Urinary bladder (tissue), 4 donors: Measurements from ENCODE around the gene PARD3. TPM values are rescaled to one million over a fixed set of nuclear protein-coding genes. Genes with fewer than 3 reads are reported as not detected.

Experiments used
- DNase-seq: peaks from one replicate; pipeline ENCODE4 v3.0.0-alpha.2; 2015; ENCODE audit errors: extremely low spot score
- H3K27ac ChIP-seq: one replicate; pipeline ENCODE4 v1.5.1; 2013; ENCODE audit warnings: low read depth, mild to moderate bottlenecking, moderate library complexity
- H3K36me3 ChIP-seq: one replicate; pipeline ENCODE4 v1.6.1; 2013; ENCODE audit warnings: mild to moderate bottlenecking, moderate library complexity; ENCODE audit not compliant: insufficient read depth
- H3K4me1 ChIP-seq: one replicate; pipeline ENCODE4 v1.6.1; 2013; ENCODE audit warnings: mild to moderate bottlenecking, moderate library complexity; ENCODE audit not compliant: insufficient read depth
- H3K4me3 ChIP-seq: one replicate; pipeline ENCODE4 v1.5.1; 2013; ENCODE audit warnings: low read depth, low read length
- whole genome bisulfite sequencing: extraction: QIAGEN DNeasy Blood & Tissue Kit; methylation state at CpG from one replicate; pipeline ENCODE4 v1.1.7; 2013; 5-methylcytosine and 5-hydroxymethylcytosine counted together
- polyA plus RNA-seq: library from polyadenylated mRNA; stranded (reverse); fragments of 200-250 nt; gene quantifications from one replicate; pipeline ENCODE4 v1.2.3, GENCODE V29; 2013
- total RNA-seq: library from RNA; depleted of rRNA; stranded (reverse); fragments of >200 nt; gene quantifications from one replicate; pipeline ENCODE4 v1.2.3, GENCODE V29; 2014
- donor health status: healthy with polysubstance abuse.
- donor health status: healthy.

The PARD3 gene
- total and polyA plus RNA-seq, 2 donors = 27.5 to 89.1 TPM

DNA sequence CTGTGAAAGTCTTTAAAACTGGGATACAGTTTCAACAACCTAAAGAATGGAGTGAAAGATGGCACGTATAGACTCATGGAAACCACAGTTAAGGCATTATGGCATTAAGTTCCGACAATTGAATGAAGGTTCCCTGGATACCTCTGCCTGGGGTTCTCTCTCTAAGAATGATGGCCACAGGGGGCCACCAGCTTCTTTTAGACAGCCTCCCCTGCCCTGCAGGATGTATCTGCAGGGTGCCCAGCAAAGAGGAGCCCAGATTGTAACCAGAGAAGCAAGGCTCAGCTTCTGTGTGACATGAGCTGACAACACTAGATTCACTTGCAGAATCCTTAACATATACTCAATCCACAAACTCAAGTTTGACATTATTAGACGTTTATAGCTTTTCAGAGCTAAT, 645.4 kb downstream of the PARD3 start:
- DNase-seq = no peak
- Histone ChIP-seq H3K36me3 (no peaks in the 10 kb centered on the region), H3K4me3 (no peak overlapping the region), H3K27ac (no peak overlapping the region), H3K4me1 (no peaks in the 10 kb centered on the region)
- 97% methylated on average over 3 of the region's 3 CpGs for WGBS

DNA sequence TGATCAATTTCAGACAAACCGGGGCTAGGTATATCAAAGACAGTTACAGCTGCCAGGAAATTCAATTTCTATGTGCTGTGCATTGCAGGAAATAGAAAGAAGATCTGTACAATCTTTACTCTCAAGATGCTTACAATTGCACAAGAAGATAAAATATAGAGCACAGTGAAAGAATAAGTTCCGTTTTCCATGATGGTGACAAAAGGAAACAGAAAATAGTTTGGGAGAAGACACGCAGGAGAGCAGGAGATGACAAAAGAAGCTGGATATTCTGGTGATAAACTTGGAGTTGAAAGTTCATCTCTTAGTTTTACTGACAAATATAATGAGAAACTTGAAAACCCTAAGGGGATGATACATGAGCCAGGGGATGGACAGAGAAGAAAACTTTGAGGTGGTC, 646.0 kb downstream of the PARD3 start:
- Histone ChIP-seq H3K36me3 (no peaks in the 10 kb centered on the region), H3K4me1 (no peaks in the 10 kb centered on the region), H3K27ac (no peak overlapping the region), H3K4me3 (no peak overlapping the region)
- WGBS = 72% methylated on average over 3 of the region's 3 CpGs
- DNase-seq = no peak

DNA sequence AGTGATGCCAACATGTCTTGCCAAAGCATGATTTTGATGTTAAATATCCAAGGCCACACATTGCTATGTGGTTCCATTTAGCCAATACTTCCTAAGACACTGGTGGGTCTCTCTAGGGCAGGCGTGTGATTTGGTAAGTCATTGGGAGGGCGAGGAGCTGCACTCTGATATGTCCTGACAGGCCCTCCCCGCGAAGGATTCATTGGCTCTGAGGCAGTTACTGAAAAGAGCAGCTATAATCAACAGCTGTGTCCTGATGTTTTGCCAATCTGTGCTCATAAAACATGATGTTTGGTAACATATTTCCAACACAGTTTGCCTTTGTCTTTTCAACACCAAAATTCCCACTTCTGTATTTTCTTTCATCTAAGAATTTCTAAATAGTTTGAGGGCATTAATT, 646.7 kb downstream of the PARD3 start:
- H3K36me3 ChIP-seq = no peaks in the 10 kb centered on the region
- no peak overlapping the region for H3K4me3 ChIP-seq
- no peaks in the 10 kb centered on the region for H3K4me1 ChIP-seq
- H3K27ac ChIP-seq = no peak overlapping the region
- no peak for DNase-seq
- 58% methylated on average over 4 of the region's 4 CpGs for WGBS

DNA sequence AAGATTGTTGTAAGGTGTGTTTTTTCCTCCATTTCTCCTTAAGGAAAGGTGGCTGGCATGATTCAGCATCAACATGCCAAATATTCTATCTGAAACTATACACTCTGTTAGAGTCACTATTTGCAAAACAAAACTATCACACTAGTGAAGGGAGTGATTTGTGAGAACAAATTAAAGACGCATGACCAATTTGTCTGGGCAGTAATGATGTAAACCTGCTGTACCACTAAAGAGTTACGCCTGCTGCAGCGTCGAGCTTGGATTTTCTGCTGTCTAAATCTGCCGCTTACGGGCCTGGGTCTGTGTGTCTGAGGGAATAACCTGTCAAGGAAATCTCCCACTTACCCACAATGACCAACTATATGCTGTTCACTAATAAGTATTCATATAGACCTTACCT, 648.3 kb downstream of the PARD3 start:
- Histone ChIP-seq H3K36me3 (no peaks in the 10 kb centered on the region), H3K4me3 (no peak overlapping the region), H3K4me1 (no peaks in the 10 kb centered on the region), H3K27ac (no peak overlapping the region)
- WGBS = 89% methylated on average over 6 of the region's 6 CpGs
- no peak for DNase-seq

DNA sequence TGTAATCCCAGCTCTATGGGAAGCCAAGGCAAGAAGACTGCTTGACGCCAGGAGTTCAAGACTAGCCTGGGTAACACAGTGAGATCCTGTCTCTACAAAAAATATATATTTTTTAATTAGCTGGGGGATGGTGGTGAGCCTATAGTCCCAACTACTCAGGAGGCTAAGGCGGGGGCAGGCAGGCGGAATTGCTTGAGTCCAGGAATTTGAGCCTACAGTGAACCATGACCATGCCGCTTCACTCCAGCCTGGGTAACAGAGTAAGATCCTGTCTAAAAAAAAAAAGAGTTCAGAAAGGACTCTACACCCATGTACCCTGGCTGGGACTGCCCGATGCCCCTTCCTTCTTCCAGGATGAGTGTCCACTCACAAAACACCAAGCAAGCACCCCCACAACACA, 648.7 kb downstream of the PARD3 start:
- no peak overlapping the region for H3K4me3 ChIP-seq
- H3K27ac ChIP-seq = no peak overlapping the region
- H3K4me1 ChIP-seq = no peaks in the 10 kb centered on the region
- no peak for DNase-seq
- 98% methylated on average over 5 of the region's 5 CpGs for WGBS
- no peaks in the 10 kb centered on the region for H3K36me3 ChIP-seq

DNA sequence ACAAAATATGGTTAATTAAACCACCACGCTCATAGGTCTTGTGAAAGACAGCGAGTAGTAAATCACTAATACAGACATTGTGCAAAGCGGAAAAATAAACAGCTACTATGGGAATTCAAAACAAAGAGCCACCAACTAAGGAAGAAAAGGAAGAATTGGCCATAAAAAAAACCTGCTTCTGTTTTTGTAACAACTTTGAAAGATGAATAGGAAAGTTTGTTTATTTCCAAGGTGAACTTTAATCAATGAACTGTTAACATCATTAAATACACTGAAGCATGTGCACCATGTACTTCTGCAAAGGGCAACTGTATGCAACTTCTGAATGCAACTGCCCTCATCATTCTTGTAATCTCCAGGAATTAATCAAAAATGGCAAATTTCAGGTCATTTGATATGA, 651.1 kb downstream of the PARD3 start:
- no peak overlapping the region for H3K27ac ChIP-seq
- no peak overlapping the region for H3K4me3 ChIP-seq
- WGBS = 96% methylated on average over 3 of the region's 3 CpGs
- no peak for DNase-seq
- H3K4me1 ChIP-seq = no peaks in the 10 kb centered on the region
- no peaks in the 10 kb centered on the region for H3K36me3 ChIP-seq

DNA sequence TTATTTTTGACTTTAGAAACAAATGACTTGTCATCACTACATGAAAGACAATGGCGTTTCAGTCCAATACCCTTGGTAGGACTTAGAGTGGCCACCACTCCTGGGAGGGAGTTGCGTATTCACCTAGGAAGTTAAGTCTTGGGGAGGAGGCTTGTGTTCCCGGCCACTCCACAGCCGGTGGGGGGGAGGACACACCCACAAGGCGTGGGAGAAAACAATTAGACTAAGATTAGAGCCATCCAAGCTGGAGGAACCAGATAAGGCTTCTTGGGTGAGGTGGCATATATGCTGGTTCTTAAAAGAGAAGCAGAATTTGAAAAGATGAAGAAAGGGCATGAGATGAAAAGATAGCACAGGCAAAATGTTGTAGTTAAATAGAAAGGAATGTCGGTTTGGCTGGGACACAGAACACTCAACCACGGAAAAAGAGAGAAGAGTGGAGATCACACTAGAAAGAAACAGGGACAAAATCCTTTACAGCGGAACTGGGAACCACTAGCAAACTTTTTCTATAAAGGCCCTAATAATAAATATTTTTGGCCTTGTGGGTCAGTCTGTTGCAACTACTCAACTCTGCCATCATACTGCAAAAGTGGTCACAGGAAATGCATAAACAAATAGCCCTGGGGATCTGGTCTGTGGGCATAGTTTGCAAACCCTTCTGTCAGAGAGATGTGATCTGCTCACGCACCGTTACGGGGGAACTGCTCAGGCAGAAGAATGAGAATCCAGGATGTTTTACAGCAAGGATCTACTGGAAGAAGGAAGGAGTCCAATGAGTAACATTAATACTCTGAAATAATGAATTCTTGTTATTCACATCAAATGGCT, 651.8 kb downstream of the PARD3 start:
- DNase-seq = no peak
- Histone ChIP-seq H3K36me3 (no peaks in the 10 kb centered on the region), H3K4me3 (no peak overlapping the region), H3K4me1 (no peaks in the 10 kb centered on the region), H3K27ac (no peak overlapping the region)
- 87% methylated on average over 11 of the region's 11 CpGs for WGBS

DNA sequence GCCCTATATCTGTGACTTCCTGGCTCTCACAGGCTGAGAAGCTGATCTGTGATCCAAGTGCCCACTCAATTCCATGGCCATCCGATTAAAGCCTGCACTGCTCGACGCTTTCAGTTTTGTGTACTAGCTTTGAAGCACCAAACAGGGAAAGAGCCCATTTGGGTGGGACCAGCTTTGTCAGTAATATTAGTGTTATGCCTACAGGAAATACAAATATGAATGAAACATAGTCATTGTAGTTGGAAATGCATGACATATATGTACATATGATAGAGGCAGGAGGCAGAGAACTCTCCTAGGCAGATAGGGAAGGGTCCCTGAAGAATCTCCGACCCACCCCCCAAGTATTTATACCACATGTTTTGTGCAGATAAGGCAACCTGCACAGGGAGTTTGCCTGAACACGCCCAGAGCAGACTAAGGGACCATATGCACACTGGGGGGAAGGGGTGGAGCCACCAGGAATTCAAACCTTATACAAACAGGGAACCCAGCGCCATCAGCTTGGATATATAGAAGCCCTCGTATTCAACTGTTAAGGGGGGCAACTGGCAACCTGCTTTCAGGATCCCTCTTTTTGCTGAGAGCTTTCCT, 653.2 kb downstream of the PARD3 start:
- no peak for DNase-seq
- Histone ChIP-seq H3K36me3 (no peaks in the 10 kb centered on the region), H3K4me1 (no peaks in the 10 kb centered on the region), H3K4me3 (no peak overlapping the region), H3K27ac (no peak overlapping the region)
- 91% methylated on average over 7 of the region's 7 CpGs for WGBS

DNA sequence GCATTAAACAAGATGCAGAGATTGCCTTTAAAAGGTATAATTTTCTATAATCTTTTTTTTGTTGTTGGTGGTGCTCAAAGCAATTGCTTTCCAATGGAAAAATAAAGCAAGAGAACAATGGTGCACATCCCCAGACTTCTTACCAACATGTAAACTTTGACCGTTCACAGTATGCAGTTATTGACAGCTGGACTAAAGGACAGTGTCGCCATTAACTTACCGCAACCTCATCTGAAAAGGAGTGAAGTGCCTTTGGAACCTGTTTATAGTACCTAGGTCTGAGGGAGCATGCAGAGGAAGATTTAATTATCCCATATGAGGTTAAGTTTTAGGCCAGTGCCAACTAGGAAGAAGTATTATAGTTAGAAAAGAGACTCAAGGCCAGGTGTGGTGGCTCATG, 654.5 kb downstream of the PARD3 start:
- Histone ChIP-seq H3K36me3 (no peaks in the 10 kb centered on the region), H3K4me1 (no peaks in the 10 kb centered on the region), H3K4me3 (no peak overlapping the region), H3K27ac (no peak overlapping the region)
- 96% methylated on average over 3 of the region's 3 CpGs for WGBS
- DNase-seq = no peak

DNA sequence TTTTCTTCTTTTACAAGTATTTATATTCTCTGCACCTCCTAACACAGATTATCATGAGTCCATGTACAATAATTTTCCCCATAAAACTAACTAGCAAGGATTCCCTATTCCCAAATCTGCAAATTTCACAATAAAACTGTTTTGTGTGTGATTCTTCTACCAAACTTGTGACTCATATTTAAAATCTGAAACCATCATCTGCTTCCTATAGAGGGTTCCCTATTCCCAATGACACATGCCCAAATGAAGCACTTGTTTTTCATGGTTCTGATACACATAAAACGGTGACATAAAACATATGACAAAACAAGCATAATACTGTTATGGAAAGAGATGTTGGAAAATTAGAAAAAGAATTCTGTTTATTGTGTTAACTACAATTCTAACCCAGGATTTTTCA, 657.6 kb downstream of the PARD3 start:
- H3K27ac ChIP-seq = no peak overlapping the region
- 82% methylated on average over 1 of the region's 1 CpG for WGBS
- no peak for DNase-seq

DNA sequence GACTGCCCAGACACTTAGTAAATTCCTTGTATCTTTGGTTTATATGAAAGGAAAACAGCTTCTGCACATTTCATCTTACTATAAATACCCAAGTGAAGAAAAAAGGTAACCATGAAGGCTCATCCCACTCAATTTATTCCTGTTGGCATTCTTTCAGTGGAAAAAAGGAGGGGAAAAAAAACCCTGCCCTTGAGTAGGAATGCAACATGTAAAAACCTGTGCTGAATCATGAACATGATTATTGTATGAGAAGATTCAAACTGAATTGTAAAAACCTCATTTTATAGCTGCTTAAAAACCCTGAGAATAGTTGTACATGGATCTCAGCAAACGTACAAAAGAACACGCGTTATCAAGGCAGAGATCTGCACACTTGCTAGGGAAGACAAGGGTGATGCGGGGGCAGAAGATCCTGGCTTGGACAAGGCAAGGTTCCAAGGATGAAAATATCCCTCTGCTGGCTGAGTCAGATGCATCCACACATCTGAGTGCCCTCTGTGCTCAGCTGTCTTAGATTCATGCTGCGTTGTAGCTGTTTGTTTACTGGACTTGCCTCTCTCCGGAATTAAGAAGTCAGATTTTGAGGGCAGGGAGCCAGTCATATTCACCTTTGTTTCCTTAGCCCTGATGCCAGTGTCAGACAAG, 658.2 kb downstream of the PARD3 start:
- DNase-seq = no peak
- Histone ChIP-seq H3K4me3 (no peak overlapping the region), H3K27ac (no peak overlapping the region), H3K4me1 (no peaks in the 10 kb centered on the region), H3K36me3 (no peaks in the 10 kb centered on the region)
- WGBS = 22% methylated on average over 6 of the region's 6 CpGs

More for the DNA sequence above, 657.6 kb downstream of the PARD3 start:
- H3K36me3 ChIP-seq = no peaks in the 10 kb centered on the region
- no peak overlapping the region for H3K4me3 ChIP-seq
- no peaks in the 10 kb centered on the region for H3K4me1 ChIP-seq

DNA sequence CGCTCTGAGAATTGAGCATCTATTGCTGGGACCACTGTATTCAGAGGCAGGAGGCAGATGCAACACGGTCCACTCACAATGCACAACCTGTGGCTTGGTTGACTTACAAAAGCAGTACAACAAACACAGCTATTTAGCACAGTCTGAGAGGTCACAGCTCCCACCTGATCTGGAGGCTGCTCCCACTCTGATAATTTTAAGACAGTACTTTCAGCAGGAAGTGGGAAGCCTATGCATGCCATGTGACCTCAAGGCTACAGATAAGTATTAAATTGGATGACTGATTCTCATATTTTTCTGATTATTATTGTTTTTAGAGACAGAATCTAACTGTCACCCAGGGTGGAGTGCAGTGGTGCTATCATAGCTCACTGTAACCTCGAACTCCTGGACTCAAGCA, 659.3 kb downstream of the PARD3 start:
- Histone ChIP-seq H3K4me1 (no peaks in the 10 kb centered on the region), H3K36me3 (no peaks in the 10 kb centered on the region), H3K4me3 (no peak overlapping the region), H3K27ac (no peak overlapping the region)
- DNase-seq = no peak
- 83% methylated on average over 3 of the region's 3 CpGs for WGBS

DNA sequence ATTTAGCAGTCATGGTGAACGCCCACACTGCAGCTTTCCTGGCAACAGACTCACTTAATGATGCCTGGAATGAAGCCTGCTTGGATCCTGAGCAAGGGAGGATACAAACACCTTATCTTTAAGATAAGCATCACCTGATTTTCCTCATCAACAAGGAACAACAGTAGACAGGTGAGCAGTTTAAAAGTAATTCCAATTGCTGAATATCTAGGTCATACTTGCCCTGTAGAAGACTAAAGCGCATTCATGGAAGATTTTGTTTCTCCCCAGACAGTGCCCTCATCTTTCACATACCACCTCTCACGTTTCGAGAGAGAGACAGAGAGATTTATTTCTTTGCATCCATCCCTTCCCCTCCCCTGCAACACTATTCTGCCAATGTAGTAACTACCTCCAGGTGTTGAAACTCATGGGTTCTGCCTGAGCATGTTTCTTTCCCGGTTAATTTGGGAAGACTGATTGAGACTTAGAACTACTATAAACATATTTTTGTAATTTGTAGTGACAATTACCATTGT, 660.7 kb downstream of the PARD3 start:
- DNase-seq = no peak
- Histone ChIP-seq H3K27ac (no peak overlapping the region), H3K36me3 (no peaks in the 10 kb centered on the region), H3K4me1 (no peaks in the 10 kb centered on the region), H3K4me3 (no peak overlapping the region)
- 81% methylated on average over 5 of the region's 5 CpGs for WGBS
